ENCODE results near the gene ITGA4. TPM values are rescaled to one million over a fixed set of nuclear protein-coding genes. Genes with fewer than 3 reads are reported as not detected.

Gene ITGA4
- polyA plus RNA-seq, 3 donors, result 33.1 to 45.1 (median 36.9) TPM

Other genes with a start within 250 kb of the ITGA4 start
- gene CERKL, start 199.7 kb downstream of the ITGA4 start, polyA plus RNA-seq (ENCODE audit: insufficient read length in 3 of 3), result 10 to 100 TPM; 15.2 to 20.1 (median 15.7) TPM
- gene NEUROD1, start 223.1 kb downstream of the ITGA4 start, polyA plus RNA-seq (ENCODE audit: insufficient read length in 3 of 3), result under 1 TPM in 1 of 3 donors, not detected in 2; 0.05 TPM